Adrenal gland (tissue), 12 donors: ENCODE measurements around the gene CEP72. TPM values are rescaled to one million over a fixed set of nuclear protein-coding genes. Genes with fewer than 3 reads are reported as not detected.

Experiments used
- DNase-seq, 7 donors: peaks; one replicate each; pipeline ENCODE4 v3.0.0-alpha.2; 2019 to 2020
- H3K27ac ChIP-seq, 5 donors: fragments of 200-600 bp; sonication (generic) in 4 of 5; 1 replicate in 3 of 5; 2 replicates in 2 of 5; pipeline versions ENCODE4 v1.5.1 to v1.8.0; 2016 to 2020; ENCODE audit warnings: mild to moderate bottlenecking in 1 of 5
- H3K27me3 ChIP-seq: fragments of 200-600 bp; 2 replicates; pipeline ENCODE4 v1.8.0; 2021
- H3K36me3 ChIP-seq, 2 donors: fragments of 200-600 bp; replicated peaks in 1 of 2; 1 replicate in 1 of 2; 2 replicates in 1 of 2; pipeline versions ENCODE4 v1.5.1 to v1.8.0; 2018 to 2022
- H3K4me1 ChIP-seq, 2 donors: fragments of 200-600 bp; replicated peaks in 1 of 2; 1 replicate in 1 of 2; 2 replicates in 1 of 2; pipeline versions ENCODE4 v1.5.1 to v1.8.0; 2018 to 2021
- H3K4me3 ChIP-seq, 4 donors: fragments of 200-600 bp; sonication (generic) in 3 of 4; one replicate each; pipeline ENCODE4 v1.5.1; 2016 to 2018
- H3K9me3 ChIP-seq, 3 donors: fragments of 200-600 bp; sonication (generic) in 1 of 3; replicated peaks in 1 of 3; 1 replicate in 2 of 3; 2 replicates in 1 of 3; pipeline versions ENCODE4 v1.5.1 to v1.8.0; 2016 to 2021
- CTCF ChIP-seq, 6 experiments: fragments of 450-650 bp in 4 of 6; fragments of 200-600 bp in 2 of 6; sonication (generic) in 1 of 6; IDR thresholded peaks; 1 replicate in 5 of 6; 2 replicates in 1 of 6; pipeline versions ENCODE4 v1.5.1 to v1.8.0; 2016 to 2021; ENCODE audit warnings: antibody characterized with exemption in 6 of 6, mild to moderate bottlenecking in 2 of 6, moderate library complexity in 1 of 6
- POLR2A ChIP-seq, 2 donors: fragments of 450-650 bp; IDR thresholded peaks; one replicate each; pipeline ENCODE4 v1.6.1; 2017; ENCODE audit warnings: antibody characterized with exemption in 2 of 2, mild to moderate bottlenecking in 2 of 2, moderate library complexity in 1 of 2
- WGBS, 4 donors: extraction: QIAGEN DNeasy Blood & Tissue Kit in 2 of 4; methylation state at CpG; one replicate each; pipeline versions ENCODE4 v1.1.5 to v1.1.7; 2013 to 2017; 5-methylcytosine and 5-hydroxymethylcytosine counted together
- intact Hi-C, 2 donors: fragments of 100-400 bp; cut with DNase I; formaldehyde crosslinking; loops; one replicate each; pipeline versions ENCODE4 v1.14.1 to v1.15.0; 2022 to 2023
- polyA plus RNA-seq, 3 donors: library from polyadenylated mRNA; stranded (reverse); fragments of 200-250 nt in 2 of 3; fragments of 350-450 nt in 1 of 3; fragmentation: Illumina TruSeq in 1 of 3; extraction: RNeasy Lipid Tissue Mini Kit (QIAGEN cat#74804) in 1 of 3; gene quantifications; one replicate each; pipeline ENCODE4 v1.2.3, GENCODE V29; 2013 to 2014
- total RNA-seq, 9 donors: library from RNA; depleted of rRNA in 4 of 9; stranded (reverse); fragments of >200 nt in 4 of 9; fragments of 120-200 nt in 1 of 9; fragmentation: NEBNext Ultra II Directional in 1 of 9; extraction: Animal tissue kit (Norgen Biotek cat#: 25700) in 1 of 9; gene quantifications; one replicate each; pipeline versions ENCODE4 v1.1.0 to v1.2.4, GENCODE V29; 2013 to 2023
- donor health status: healthy with polysubstance abuse.
- donor health status: Bipolar disorder and iron deficiency.
- donor health status: DM: yes; HTN: yes; CAD: no.
- donor health status: DM: no; HTN: no; CAD: no.
- donor health status: DM: no; HTN: no; CAD: no.
- donor health status: DM: yes; HTN: yes; CAD: no.

Gene CEP72
- total and polyA plus RNA-seq, 12 donors, result 0.36 to 7.8 (median 2.5) TPM

GRCh38 chr5:623531-623930 is 11.4 kb downstream of the CEP72 start:
- Histone ChIP-seq H3K4me3 (no peak overlapping the region), H3K9me3 (no peaks in the 10 kb centered on the region), H3K4me1 (no peaks in the 10 kb centered on the region), H3K27me3 (no peaks in the 10 kb centered on the region), H3K36me3 (peaks cover 0 to 15% of the 10 kb centered on the region in 2 donors), H3K27ac (no peak overlapping the region)
- no peak for TF ChIP-seq POLR2A (IDR thresholded peaks at IDR 0.05)
- no peak for TF ChIP-seq CTCF (IDR thresholded peaks at IDR 0.05)
- WGBS, 4 donors, result 89 to 97% (median 93%) methylated on average over 12 to 13 of the region's 13 CpGs
- intact Hi-C loops, result no loop called here
- DNase-seq, result no peak

GRCh38 chr5:624118-624950 is 12.2 kb downstream of the CEP72 start:
- H3K27me3 ChIP-seq, result no peaks in the 10 kb centered on the region
- TF ChIP-seq CTCF (IDR thresholded peaks at IDR 0.05) (no peak), POLR2A (IDR thresholded peaks at IDR 0.05) (no peak)
- DNase-seq, result no peak
- peaks cover 0 to 13% of the 10 kb centered on the region in 2 donors for H3K36me3 ChIP-seq
- no peak overlapping the region for H3K27ac ChIP-seq
- intact Hi-C loops, result no loop called here
- H3K4me1 ChIP-seq, result no peaks in the 10 kb centered on the region
- 94 to 97% (median 95%) methylated on average over 29 to 38 of the region's 38 CpGs for WGBS, 4 donors
- no peak overlapping the region for H3K4me3 ChIP-seq
- H3K9me3 ChIP-seq, result no peaks in the 10 kb centered on the region

GRCh38 chr5:624951-625230 is 12.8 kb downstream of the CEP72 start:
- H3K4me3 ChIP-seq, result no peak overlapping the region
- H3K9me3 ChIP-seq, result no peaks in the 10 kb centered on the region
- H3K27ac ChIP-seq, result no peak overlapping the region
- TF ChIP-seq POLR2A (IDR thresholded peaks at IDR 0.05) (no peak), CTCF (IDR thresholded peaks at IDR 0.05) (no peak)
- intact Hi-C loops, result no loop called here
- WGBS, 4 donors, result 79 to 90% (median 85%) methylated on average over 13 of the region's 13 CpGs
- no peak for DNase-seq
- H3K36me3 ChIP-seq, result peaks cover 0 to 9% of the 10 kb centered on the region in 2 donors
- no peaks in the 10 kb centered on the region for H3K27me3 ChIP-seq
- H3K4me1 ChIP-seq, result no peaks in the 10 kb centered on the region

GRCh38 chr5:625516-625915 is 13.4 kb downstream of the CEP72 start:
- no peak for TF ChIP-seq CTCF (IDR thresholded peaks at IDR 0.05)
- no peak for TF ChIP-seq POLR2A (IDR thresholded peaks at IDR 0.05)
- DNase-seq, result peak in 1 of 7 donors; percentile 1
- H3K4me3 ChIP-seq, result no peak overlapping the region
- intact Hi-C loops, result no loop called here
- no peaks in the 10 kb centered on the region for H3K27me3 ChIP-seq
- WGBS, 4 donors, result 95 to 96% (median 95%) methylated on average over 16 of the region's 16 CpGs
- no peak overlapping the region for H3K27ac ChIP-seq
- no peaks in the 10 kb centered on the region for H3K9me3 ChIP-seq
- H3K36me3 ChIP-seq, result peaks cover 0 to 3% of the 10 kb centered on the region in 2 donors
- H3K4me1 ChIP-seq, result no peaks in the 10 kb centered on the region
